Fibroblast of the aortic adventitia (primary cell): ENCODE results near the gene SIRT2. TPM values are rescaled to one million over a fixed set of nuclear protein-coding genes. Genes with fewer than 3 reads are reported as not detected.

Experiments
- DNase-seq: peaks from one replicate; pipeline ENCODE4 v3.0.0-alpha.2; 2010; ENCODE audit warnings: low read depth
- H3K4me3 ChIP-seq: 2 replicates; pipeline ENCODE4 v1.5.1; 2011; ENCODE audit warnings: low read depth, mild to moderate bottlenecking, control low read depth, low read length, moderate library complexity
- total RNA-seq: library from RNA; depleted of rRNA; stranded (reverse); fragments of >200 nt; gene quantifications from 2 replicates; pipeline ENCODE4 v1.2.3, GENCODE V29; 2012; ENCODE audit warnings: low replicate concordance
- TF ChIP-seq, protein P1 (sequence below): IDR thresholded peaks from 2 replicates; pipeline ENCODE4 v1.5.1; 2011; ENCODE audit warnings: mild to moderate bottlenecking, low read length, control low read depth, inconsistent platforms; ENCODE audit not compliant: insufficient read depth

SIRT2 gene
- total RNA-seq, 1 donor: 44.9 TPM

DNA sequence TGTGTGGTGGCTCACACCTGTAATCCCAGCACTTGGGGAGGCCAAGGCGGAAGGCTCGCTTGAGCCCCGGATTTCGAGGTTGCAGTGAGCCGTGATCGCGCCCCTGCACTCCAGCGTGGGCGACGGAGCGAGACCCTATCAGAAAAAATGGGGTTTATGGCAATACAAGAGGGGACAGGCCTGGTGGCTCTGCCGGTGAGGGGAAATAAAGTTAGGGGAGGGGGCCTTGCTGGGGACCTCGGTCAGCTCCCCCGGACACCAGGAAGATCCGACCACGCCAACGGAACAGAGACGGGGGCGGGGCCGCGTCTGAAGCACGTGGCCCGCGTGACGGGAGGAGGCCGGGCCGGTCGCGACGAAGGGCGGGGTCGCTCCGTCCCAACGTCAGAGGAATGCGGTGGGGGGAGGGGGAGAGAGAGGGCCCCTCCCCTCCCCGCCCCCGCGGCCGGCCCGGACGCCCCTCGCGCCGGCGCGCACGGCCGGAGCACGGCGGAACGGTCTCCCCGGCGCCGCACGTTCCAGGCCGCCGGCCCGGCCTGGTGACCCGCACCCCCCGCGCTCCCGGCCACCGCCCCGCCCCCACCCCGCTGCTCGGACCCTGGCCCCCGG, 47.7 kb downstream of the SIRT2 start:
- H3K4me3 ChIP-seq: peak overlapping the region; percentile 84
- peak; percentile 86 for DNase-seq
- TF ChIP-seq, protein P1, sequence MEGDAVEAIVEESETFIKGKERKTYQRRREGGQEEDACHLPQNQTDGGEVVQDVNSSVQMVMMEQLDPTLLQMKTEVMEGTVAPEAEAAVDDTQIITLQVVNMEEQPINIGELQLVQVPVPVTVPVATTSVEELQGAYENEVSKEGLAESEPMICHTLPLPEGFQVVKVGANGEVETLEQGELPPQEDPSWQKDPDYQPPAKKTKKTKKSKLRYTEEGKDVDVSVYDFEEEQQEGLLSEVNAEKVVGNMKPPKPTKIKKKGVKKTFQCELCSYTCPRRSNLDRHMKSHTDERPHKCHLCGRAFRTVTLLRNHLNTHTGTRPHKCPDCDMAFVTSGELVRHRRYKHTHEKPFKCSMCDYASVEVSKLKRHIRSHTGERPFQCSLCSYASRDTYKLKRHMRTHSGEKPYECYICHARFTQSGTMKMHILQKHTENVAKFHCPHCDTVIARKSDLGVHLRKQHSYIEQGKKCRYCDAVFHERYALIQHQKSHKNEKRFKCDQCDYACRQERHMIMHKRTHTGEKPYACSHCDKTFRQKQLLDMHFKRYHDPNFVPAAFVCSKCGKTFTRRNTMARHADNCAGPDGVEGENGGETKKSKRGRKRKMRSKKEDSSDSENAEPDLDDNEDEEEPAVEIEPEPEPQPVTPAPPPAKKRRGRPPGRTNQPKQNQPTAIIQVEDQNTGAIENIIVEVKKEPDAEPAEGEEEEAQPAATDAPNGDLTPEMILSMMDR: no peak

DNA sequence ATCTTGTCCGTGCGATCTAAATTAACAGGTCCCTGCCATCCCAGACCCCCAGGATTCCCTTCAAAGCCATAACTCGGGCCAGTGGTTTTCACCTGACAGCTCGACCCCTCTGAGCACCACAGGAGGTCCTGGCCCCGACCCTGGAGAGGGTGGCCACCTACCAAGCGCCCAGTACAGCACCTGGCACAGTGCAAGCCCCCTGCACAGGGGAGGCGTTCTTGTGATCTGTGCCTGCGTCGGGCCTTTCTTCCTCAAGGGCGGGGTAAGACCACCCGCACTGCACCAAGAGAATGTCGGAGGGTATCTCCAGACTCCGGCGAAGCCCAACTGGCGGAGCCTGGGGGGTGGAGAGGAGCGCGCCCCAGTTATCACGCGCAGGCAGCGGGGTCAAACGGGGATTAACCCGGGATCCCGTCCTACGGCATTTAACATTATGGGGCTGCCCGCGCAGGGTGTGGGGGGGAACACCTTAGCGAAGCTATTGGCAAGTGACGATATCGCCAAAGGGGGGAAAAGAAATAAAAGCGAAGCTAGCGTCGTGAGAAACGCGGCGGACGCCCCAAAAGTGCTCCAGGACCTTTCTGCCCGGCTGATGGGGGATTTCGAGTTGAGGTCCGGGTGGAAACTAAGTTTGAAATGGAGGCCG, 48.3 kb downstream of the SIRT2 start:
- DNase-seq: no peak
- peak overlapping the region; percentile 84 for H3K4me3 ChIP-seq
- TF ChIP-seq, protein P1: no peak

DNA sequence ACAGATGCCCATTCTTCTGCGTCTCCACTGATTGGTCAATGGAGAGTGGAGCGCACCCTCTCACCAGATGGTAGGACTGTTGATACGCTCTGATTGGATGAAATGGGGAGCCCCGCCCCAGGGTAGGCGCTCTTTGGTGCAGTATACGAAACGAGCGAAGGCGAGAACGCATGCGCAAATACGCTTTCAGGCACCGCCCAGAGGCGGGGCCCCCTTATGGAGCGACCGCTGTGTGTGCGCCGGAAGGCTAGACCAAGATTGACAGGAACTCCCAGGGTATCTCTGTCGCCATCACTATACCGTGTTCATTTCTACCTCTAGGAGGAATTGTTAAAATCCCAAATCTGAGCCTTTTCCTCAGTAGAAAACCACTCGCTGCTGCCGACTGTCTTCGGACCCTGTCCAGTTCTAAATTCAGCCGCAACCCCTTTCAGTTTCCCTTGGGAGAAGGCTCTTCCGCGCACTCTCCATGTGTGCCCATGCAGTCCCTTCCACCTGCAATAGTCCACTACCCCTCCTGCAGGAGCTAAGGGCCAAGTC, 48.9 kb downstream of the SIRT2 start:
- peak; percentile 100 for DNase-seq
- TF ChIP-seq, protein P1: peak; percentile 32
- peak overlapping the region; percentile 84 for H3K4me3 ChIP-seq

DNA sequence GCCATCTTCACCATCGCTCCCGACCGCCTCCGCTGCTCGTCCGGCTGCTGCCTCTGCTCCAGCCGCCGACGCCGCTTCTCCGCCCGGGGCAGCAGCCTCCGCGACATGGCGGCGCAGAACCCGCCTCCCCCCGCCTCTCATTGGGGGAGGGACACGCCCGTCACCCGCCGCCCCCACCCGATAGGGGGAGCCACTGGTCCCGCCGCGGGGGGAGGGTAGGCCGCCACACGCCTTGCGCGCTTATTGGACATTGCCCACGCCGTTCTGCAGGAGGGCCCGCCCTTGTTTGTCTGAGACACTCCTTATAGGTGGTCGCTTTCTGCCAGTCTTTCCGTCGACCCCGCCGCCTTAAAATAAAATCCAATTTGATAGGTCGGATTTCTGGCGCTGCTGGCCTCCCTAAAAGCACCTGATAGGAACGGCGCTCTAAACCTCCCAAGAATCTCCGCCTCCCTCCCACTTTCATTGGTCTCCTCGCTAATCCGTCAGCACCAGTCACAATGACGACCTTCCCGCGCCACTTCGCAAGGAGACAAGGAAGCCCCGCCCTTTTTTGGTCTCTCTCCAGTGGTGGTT, 49.5 kb downstream of the SIRT2 start, which contains the start of gene HNRNPL:
TSS of gene HNRNPL (minus strand) at position 127 of the 576 bp plus-strand sequence. CDS start at position 107, 20 bp downstream.
- H3K4me3 ChIP-seq: peak within 1 kb of the TSS; percentile 84
- no peak for DNase-seq
- TF ChIP-seq, protein P1: peak; percentile 54

DNA sequence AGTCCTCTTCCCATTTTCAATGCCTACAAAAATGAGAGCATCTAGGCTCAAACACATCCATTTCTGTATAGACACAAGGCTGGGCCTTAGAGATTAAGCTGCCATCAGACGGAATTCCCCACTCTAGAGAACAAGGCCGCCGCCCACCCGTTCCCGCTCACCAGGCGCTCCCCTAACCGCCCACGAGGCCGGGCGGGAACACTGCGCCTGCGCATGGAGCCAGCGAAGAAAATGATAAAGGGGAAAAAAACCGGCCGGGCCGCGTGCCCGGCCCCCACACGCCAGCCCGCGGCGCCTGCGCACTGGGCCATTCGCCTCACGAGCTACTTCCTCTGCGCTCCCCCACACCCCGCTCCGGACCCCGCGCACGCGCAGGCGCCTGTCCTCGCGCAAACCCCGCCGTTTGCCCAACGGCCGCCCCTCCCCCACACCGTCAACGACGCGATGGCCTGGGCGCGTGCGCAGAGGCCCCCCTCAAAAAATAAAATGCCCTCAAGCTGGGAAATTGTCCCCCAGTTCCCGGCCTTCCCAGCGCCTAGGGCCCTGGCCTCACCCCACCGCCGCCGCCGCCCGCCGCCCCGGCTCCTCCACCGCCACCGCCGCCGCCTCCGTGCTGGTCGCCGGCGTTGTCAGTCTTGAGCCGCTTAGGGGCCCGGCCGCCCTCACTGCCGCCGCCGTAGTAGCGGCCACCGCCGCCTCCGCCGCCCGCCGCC, 50.1 kb downstream of the SIRT2 start:
- TF ChIP-seq, protein P1: no peak
- DNase-seq: peak; percentile 95
- H3K4me3 ChIP-seq: peak overlapping the region; percentile 71

DNA sequence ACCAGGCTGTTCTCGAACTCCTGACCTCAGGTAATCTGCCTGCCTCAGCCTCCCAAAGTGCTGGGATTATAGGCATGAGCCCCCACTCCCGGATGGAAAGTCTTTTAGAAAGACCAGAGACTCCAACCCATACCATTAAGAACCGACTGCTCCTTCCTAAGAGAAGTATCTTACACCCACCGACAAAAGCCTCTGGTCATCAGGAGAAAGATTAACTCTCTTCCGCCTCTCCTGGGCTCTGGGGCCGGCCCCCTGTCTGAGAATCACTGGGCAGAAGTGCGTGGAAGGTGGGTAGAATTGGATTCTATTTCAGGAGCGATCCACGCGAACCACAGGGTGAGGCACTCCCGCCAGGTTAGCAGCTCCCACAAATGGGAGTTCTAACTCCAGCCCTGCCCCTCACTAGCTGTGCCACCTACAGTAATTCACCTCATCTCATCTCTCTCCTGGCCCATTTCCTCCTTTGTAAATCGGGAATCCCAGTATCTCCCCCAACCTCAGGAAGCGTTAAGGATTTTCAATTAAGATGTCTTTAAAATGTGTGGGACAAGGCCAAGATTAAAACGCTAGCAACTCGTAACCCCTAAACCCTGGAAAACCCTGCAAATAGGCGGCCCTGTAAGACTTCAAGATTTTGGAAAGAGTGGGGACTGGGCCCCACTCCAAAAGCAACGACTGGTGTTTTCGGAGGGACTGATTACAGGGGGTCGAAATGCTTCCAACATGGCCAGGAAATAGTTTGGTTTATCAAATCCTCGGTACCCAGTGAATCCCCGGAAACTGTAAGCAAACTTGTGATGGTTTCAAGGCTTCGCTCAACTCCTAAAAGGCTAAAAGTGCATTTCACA, 50.9 kb downstream of the SIRT2 start:
- TF ChIP-seq, protein P1: no peak
- H3K4me3 ChIP-seq: peak overlapping the region; percentile 71
- no peak for DNase-seq
